ENCODE measurements around the gene CYREN. TPM values are rescaled to one million over a fixed set of nuclear protein-coding genes. Genes with fewer than 3 reads are reported as not detected.

CYREN gene
- total and polyA plus RNA-seq, 2 donors from 2014 or later, result 39.4 to 89.3 TPM

- FAIRE-seq, result no peak
These were observed 15.2 kb upstream of the CYREN start for GRCh38 chr7:135185471-135186260.

GRCh38 chr7:135184254-135184841 is 13.8 kb upstream of the CYREN start:
- peaks cover 9 to 76% (median 55%) of the 10 kb centered on the region in 3 donors for H3K36me3 ChIP-seq (ENCODE audit: control insufficient read depth in 2 of 3, insufficient read depth in 3 of 3, low read length in 3 of 3)
- H3K9me3 ChIP-seq (ENCODE audit: control insufficient read depth in 2 of 3, insufficient read depth in 1 of 3, low read length in 3 of 3), result peaks cover 3 to 14% (median 7%) of the 10 kb centered on the region in 3 donors
- H3K27ac ChIP-seq (ENCODE audit: low read depth in 2 of 2, low read length in 2 of 2), result no peak overlapping the region
- H3K4me3 ChIP-seq (ENCODE audit: low read length in 3 of 3), result no peak overlapping the region
- H3K9ac ChIP-seq (ENCODE audit: low read length in 3 of 3), result no peak overlapping the region
- DNase-seq (peak in 1 of 5 donors; percentile 14), FAIRE-seq (no peak)
- no peaks in the 10 kb centered on the region for H3K27me3 ChIP-seq (ENCODE audit: control insufficient read depth, insufficient read depth, low read length)
- no peaks in the 10 kb centered on the region for H3K4me1 ChIP-seq (ENCODE audit: control insufficient read depth in 2 of 3, insufficient read depth in 2 of 3, low read depth in 1 of 3, low read length in 3 of 3)
- TF ChIP-seq CTCF (IDR thresholded peaks at IDR 0.05; ENCODE audit: borderline replicate concordance, extremely low read depth, insufficient read depth), result no peak
- intact Hi-C loops (cut with DNase I), result no loop called here

More at GRCh38 chr7:135185471-135186260, 15.2 kb upstream of the CYREN start:
- intact Hi-C loops (cut with DNase I), result no loop called here
- peaks cover 3 to 14% (median 7%) of the 10 kb centered on the region in 3 donors for H3K9me3 ChIP-seq (ENCODE audit: control insufficient read depth in 2 of 3, insufficient read depth in 1 of 3, low read length in 3 of 3)
- H3K36me3 ChIP-seq (ENCODE audit: control insufficient read depth in 2 of 3, insufficient read depth in 3 of 3, low read length in 3 of 3), result peaks cover 12 to 88% (median 55%) of the 10 kb centered on the region in 3 donors
- H3K27me3 ChIP-seq (ENCODE audit: control insufficient read depth, insufficient read depth, low read length), result no peaks in the 10 kb centered on the region
- no peak for TF ChIP-seq CTCF (IDR thresholded peaks at IDR 0.05; ENCODE audit: borderline replicate concordance, extremely low read depth, insufficient read depth)
- no peak overlapping the region for H3K9ac ChIP-seq (ENCODE audit: low read length in 3 of 3)
- no peaks in the 10 kb centered on the region for H3K4me1 ChIP-seq (ENCODE audit: control insufficient read depth in 2 of 3, insufficient read depth in 2 of 3, low read depth in 1 of 3, low read length in 3 of 3)
- H3K27ac ChIP-seq (ENCODE audit: low read depth in 2 of 2, low read length in 2 of 2), result no peak overlapping the region
- H3K4me3 ChIP-seq (ENCODE audit: low read length in 3 of 3), result no peak overlapping the region
- DNase-seq, result peak in 2 of 5 donors; percentile 13 to 69

GRCh38 chr7:135183478-135183877 is 13.0 kb upstream of the CYREN start:
- FAIRE-seq, result no peak
- Histone ChIP-seq H3K9me3 (ENCODE audit: control insufficient read depth in 2 of 3, insufficient read depth in 1 of 3, low read length in 3 of 3) (peaks cover 3 to 14% (median 7%) of the 10 kb centered on the region in 3 donors), H3K4me1 (ENCODE audit: control insufficient read depth in 2 of 3, insufficient read depth in 2 of 3, low read depth in 1 of 3, low read length in 3 of 3) (no peaks in the 10 kb centered on the region), H3K27me3 (ENCODE audit: control insufficient read depth, insufficient read depth, low read length) (no peaks in the 10 kb centered on the region), H3K27ac (ENCODE audit: low read depth in 2 of 2, low read length in 2 of 2) (no peak overlapping the region), H3K4me3 (ENCODE audit: low read length in 3 of 3) (no peak overlapping the region), H3K9ac (ENCODE audit: low read length in 3 of 3) (no peak overlapping the region), H3K36me3 (ENCODE audit: control insufficient read depth in 2 of 3, insufficient read depth in 3 of 3, low read length in 3 of 3) (peaks cover 9 to 67% (median 55%) of the 10 kb centered on the region in 3 donors)
- intact Hi-C loops (cut with DNase I), result no loop called here
- TF ChIP-seq CTCF (IDR thresholded peaks at IDR 0.05; ENCODE audit: borderline replicate concordance, extremely low read depth, insufficient read depth), result no peak
- DNase-seq, result peak in 1 of 5 donors; percentile 20

All from kidney (tissue), 14 donors.